ENCODE measurements around the gene PRR23C. TPM values are rescaled to one million over a fixed set of nuclear protein-coding genes. Genes with fewer than 3 reads are reported as not detected.

The PRR23C gene
- total and polyA plus RNA-seq, 2 experiments from 2014 or later, result not detected

DNA sequence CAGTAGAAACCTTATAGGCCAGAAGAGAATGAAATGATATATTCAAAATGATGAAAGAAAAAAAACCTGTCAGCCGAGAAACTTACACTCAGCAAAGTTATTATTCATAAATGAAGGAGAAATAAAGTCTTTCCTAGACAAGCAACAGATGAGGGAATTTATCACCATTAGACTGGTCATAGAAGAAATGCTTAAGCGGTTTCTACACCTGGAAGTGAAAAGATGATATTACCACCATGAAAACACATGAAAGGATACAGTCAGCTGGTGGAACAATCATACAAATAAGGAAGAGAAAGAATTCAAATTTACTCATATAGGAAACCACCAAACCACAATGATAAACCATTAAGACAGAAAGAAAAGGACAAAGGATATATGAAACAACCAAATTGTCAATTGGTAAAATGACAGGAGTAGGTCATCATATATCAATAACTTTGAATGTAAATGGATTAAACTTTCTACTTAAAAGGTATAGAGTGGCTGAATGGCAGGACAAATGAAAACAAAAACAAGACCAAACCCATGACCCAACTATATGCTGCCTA, 29.9 kb upstream of the PRR23C start:
- Histone ChIP-seq H3K36me3 (no peaks in the 10 kb centered on the region), H3K4me3 (no peak overlapping the region), H3K27ac (no peak overlapping the region), H3K27me3 (no peaks in the 10 kb centered on the region), H3K9me3 (ENCODE audit: low read depth) (no peaks in the 10 kb centered on the region), H3K4me1 (ENCODE audit: low read depth) (no peaks in the 10 kb centered on the region)
- DNase-seq (ENCODE audit: low read depth in 1 of 2, low spot score in 1 of 2), result no peak
- TF ChIP-seq, protein P1, sequence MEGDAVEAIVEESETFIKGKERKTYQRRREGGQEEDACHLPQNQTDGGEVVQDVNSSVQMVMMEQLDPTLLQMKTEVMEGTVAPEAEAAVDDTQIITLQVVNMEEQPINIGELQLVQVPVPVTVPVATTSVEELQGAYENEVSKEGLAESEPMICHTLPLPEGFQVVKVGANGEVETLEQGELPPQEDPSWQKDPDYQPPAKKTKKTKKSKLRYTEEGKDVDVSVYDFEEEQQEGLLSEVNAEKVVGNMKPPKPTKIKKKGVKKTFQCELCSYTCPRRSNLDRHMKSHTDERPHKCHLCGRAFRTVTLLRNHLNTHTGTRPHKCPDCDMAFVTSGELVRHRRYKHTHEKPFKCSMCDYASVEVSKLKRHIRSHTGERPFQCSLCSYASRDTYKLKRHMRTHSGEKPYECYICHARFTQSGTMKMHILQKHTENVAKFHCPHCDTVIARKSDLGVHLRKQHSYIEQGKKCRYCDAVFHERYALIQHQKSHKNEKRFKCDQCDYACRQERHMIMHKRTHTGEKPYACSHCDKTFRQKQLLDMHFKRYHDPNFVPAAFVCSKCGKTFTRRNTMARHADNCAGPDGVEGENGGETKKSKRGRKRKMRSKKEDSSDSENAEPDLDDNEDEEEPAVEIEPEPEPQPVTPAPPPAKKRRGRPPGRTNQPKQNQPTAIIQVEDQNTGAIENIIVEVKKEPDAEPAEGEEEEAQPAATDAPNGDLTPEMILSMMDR (IDR thresholded peaks at IDR 0.05; ENCODE audit: low read depth, low read length), result no peak

GRCh38 chr3:139062918-139063317, 18.2 kb upstream of the PRR23C start:
- Histone ChIP-seq H3K4me3 (no peak overlapping the region), H3K27me3 (no peaks in the 10 kb centered on the region), H3K27ac (no peak overlapping the region), H3K36me3 (no peaks in the 10 kb centered on the region), H3K9me3 (ENCODE audit: low read depth) (no peaks in the 10 kb centered on the region), H3K4me1 (ENCODE audit: low read depth) (no peaks in the 10 kb centered on the region)
- DNase-seq (ENCODE audit: low read depth in 1 of 2, low spot score in 1 of 2), result no peak
- TF ChIP-seq, protein P1 (IDR thresholded peaks at IDR 0.05; ENCODE audit: low read depth, low read length), result no peak

DNA sequence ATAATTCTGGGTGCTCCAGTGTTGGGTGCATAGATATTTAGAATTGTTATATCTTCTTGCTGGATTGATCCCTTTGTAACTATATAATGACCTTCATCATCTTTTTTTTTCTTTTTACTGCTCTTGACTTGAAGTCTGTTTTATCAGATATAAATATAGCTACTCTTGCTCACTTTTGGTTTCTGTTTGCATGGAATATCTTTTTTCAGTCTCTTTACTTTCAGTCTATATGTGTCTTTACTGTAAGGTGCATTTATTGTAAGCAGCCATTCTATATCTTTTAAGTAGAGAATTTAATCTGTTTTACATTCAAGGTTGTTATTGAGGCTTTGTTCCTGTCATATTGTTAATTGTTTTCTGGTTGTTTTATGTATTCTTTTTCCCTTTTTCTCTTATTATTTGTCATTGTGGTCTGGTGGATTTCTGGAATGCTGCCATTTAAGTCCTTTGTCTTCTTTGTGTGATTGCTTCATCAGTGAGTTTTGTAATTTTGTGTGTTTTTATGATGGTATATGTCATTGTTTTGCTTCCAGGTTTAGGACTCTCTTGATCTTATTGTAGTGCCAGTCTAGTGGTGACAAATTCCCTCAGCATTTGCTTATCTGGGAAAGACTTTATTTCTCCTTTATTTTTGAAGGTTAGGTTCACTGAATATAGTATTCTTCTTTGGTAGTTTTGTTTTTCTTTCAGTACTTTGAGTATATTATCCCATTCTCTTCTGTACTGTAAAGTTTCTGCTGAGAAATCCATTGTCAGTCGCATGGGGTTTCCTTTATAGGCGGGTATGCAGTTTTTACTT, 8.3 kb upstream of the PRR23C start:
- no peak for DNase-seq (ENCODE audit: low read depth in 1 of 2, low spot score in 1 of 2)
- TF ChIP-seq, protein P1 (IDR thresholded peaks at IDR 0.05; ENCODE audit: low read depth, low read length), result no peak
- H3K27ac ChIP-seq, result no peak overlapping the region
- H3K4me1 ChIP-seq (ENCODE audit: low read depth), result no peaks in the 10 kb centered on the region
- H3K9me3 ChIP-seq (ENCODE audit: low read depth), result no peaks in the 10 kb centered on the region
- no peaks in the 10 kb centered on the region for H3K36me3 ChIP-seq
- H3K4me3 ChIP-seq, result no peak overlapping the region
- no peaks in the 10 kb centered on the region for H3K27me3 ChIP-seq

- Histone ChIP-seq H3K4me1 (ENCODE audit: low read depth) (no peaks in the 10 kb centered on the region), H3K4me3 (no peak overlapping the region), H3K36me3 (no peaks in the 10 kb centered on the region), H3K9me3 (ENCODE audit: low read depth) (no peaks in the 10 kb centered on the region), H3K27ac (no peak overlapping the region), H3K27me3 (no peaks in the 10 kb centered on the region)
- TF ChIP-seq, protein P1 (IDR thresholded peaks at IDR 0.05; ENCODE audit: low read depth, low read length), result no peak
- DNase-seq (ENCODE audit: low read depth in 1 of 2, low spot score in 1 of 2), result no peak
Observed at GRCh38 chr3:139043554-139044365, 932 bp downstream of the PRR23C start.

DNA sequence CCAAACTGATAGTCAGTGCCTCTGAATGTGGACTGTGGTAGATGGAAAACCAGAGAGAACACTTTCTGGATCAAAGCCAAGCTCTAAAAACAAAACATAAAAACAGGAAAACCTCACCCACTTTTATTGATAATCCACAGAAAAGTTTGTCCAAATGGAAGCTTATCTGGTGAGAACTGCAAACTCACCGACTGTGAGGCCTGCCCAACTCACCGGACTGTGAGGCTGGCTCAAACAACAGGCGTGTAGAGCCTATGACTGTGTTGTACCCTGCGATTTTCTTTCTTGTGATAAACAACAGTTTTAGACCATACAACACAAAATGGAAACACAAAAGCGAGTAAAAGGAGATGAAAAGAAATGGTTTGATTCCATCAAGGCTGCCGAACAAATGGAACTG, 7.2 kb downstream of the PRR23C start:
- TF ChIP-seq, protein P1 (IDR thresholded peaks at IDR 0.05; ENCODE audit: low read depth, low read length), result no peak
- Histone ChIP-seq H3K27ac (no peak overlapping the region), H3K27me3 (no peaks in the 10 kb centered on the region), H3K4me1 (ENCODE audit: low read depth) (no peaks in the 10 kb centered on the region), H3K4me3 (no peak overlapping the region), H3K36me3 (no peaks in the 10 kb centered on the region), H3K9me3 (ENCODE audit: low read depth) (no peaks in the 10 kb centered on the region)
- no peak for DNase-seq (ENCODE audit: low read depth in 1 of 2, low spot score in 1 of 2)

All from cardiac muscle cell (in vitro differentiated cells and primary cell).